HepG2 (cell line): Measurements from ENCODE around the gene WWC2.

Source experiments
- CEBPB ChIP-seq: IDR thresholded peaks from 2 replicates; pipeline ENCODE4 v1.6.1; 2011; ENCODE audit warnings: low read depth, low read length, improper control_type of control experiment, borderline replicate concordance
- CTCF ChIP-seq: sonication (generic); formaldehyde crosslinking; IDR thresholded peaks from 2 replicates; pipeline ENCODE4 v1.5.0; 2020; ENCODE audit warnings: mild to moderate bottlenecking, missing genetic modification reagents, moderate library complexity
- KAT8 ChIP-seq: IDR thresholded peaks from 2 replicates; pipeline ENCODE4 v1.6.1; 2016; ENCODE audit warnings: missing genetic modification reagents, missing compliant biosample characterization
- RFX5 ChIP-seq: IDR thresholded peaks from 2 replicates; pipeline ENCODE4 v1.6.1; 2011; ENCODE audit warnings: low read depth, low read length, improper control_type of control experiment
- ZFP36 ChIP-seq: fragments of 150-350 bp; IDR thresholded peaks from 2 replicates; pipeline ENCODE4 v1.6.1; 2018; ENCODE audit warnings: borderline replicate concordance, low read length, low read depth; ENCODE audit not compliant: partially characterized antibody
- ZNF10 ChIP-seq: sonication (generic); formaldehyde crosslinking; IDR thresholded peaks from 2 replicates; pipeline ENCODE4 v1.4.0; 2020; ENCODE audit warnings: mild to moderate bottlenecking, low read depth, missing genetic modification reagents, borderline replicate concordance
- ZNF44 ChIP-seq: sonication (generic); formaldehyde crosslinking; IDR thresholded peaks from 2 replicates; pipeline ENCODE4 v1.5.1; 2020; ENCODE audit warnings: mild to moderate bottlenecking, missing genetic modification reagents
- ZNF761 ChIP-seq: sonication (generic); formaldehyde crosslinking; conservative IDR thresholded peaks from 2 replicates; pipeline ENCODE4 v1.4.0; 2020; ENCODE audit warnings: mild to moderate bottlenecking, missing genetic modification reagents

- no peak for TF ChIP-seq RFX5
- TF ChIP-seq ZNF10 (CRISPR knock-in tag) = no peak
- TF ChIP-seq KAT8 = no peak
- TF ChIP-seq ZFP36 = no peak
- no peak for TF ChIP-seq ZNF44 (CRISPR knock-in tag)
- TF ChIP-seq CEBPB = no peak
- TF ChIP-seq CTCF = no peak
- TF ChIP-seq ZNF761 (CRISPR knock-in tag) = no peak
These were observed 11.2 kb downstream of the WWC2 start for GRCh38 chr4:183110244-183110643.
